GM03348 (cell line): ENCODE measurements around the gene DYNC1H1.

Source experiments
- DNase-seq: peaks from one replicate; pipeline ENCODE4 v3.0.0; 2012; ENCODE audit warnings: low spot score

DYNC1H1 gene

GRCh38 chr14:101944451-101944850 is 19.9 kb upstream of the DYNC1H1 start:
- DNase-seq = no peak

DNA sequence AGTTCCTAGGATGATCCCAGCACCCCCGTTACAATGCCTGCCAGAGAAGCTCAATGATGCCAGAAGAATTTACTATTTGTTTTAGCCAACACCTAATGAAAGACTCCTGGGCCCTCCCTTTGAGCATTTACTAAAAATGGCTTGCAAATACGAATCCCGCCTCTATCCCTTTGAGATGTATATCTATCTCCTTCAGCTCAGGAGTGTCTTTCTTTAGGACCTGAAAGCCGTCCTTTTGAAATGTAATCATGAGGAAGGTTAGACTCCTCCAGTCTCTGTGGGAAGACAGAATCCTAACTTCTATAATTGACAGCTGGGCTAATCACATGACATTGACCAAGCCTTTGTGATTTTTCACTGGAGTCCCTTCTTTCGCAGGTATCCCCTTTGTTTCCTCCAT is 19.2 kb upstream of the DYNC1H1 start:
- DNase-seq = no peak

DNA sequence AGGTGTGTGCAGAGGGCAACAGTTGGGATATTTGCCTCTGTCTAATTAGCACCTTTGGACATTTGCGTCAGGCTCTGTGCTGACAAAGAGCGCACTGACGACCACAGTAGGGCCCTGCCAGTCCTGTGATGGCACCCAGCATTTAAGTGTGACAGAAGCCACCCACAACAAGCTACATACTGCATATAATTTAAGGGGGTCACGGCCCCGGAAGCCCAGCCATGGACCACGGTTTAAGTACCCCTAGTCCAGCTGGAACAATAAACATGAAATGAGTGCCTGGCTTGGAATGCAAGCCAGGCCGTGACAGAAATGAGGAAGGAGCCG is 16.8 kb upstream of the DYNC1H1 start:
- DNase-seq = no peak

DNA sequence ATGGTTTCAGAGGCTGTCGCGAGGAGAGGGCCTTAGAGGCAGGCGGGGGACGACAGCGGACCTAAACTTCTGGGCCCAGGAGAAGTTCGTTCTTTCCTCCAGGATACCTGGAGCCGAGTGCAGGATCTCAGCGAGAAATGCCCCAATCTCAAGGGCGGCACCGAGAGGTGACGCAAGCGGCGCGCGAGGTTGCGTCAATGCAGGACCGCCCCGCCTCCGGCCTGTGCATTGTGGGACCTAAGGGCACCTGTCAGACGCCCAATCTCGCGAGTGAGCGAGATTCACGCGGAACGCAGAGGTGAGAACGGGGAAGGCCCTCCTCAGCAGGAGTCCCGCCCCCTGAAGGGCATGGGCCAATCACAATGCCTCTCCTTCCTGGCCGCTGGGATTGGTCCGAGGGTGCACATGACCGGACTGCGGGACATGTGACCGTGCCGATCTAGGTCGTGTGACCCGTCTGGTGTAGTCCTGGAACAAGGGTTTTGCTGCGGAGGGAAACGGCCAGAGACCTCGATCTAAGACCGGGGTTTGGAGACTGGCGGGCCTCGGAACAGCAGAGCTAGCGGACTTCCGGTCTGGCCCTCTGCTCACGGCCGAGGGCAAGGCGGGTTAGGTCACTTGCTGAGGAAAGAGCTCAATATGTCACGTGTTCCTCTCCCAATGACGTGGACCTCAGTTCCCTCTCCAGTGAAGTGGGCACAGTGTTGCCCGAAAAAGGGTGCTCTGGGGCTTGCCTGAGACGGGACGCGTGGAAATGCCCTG is 16.3 kb upstream of the DYNC1H1 start:
- peak; percentile 99 for DNase-seq

DNA sequence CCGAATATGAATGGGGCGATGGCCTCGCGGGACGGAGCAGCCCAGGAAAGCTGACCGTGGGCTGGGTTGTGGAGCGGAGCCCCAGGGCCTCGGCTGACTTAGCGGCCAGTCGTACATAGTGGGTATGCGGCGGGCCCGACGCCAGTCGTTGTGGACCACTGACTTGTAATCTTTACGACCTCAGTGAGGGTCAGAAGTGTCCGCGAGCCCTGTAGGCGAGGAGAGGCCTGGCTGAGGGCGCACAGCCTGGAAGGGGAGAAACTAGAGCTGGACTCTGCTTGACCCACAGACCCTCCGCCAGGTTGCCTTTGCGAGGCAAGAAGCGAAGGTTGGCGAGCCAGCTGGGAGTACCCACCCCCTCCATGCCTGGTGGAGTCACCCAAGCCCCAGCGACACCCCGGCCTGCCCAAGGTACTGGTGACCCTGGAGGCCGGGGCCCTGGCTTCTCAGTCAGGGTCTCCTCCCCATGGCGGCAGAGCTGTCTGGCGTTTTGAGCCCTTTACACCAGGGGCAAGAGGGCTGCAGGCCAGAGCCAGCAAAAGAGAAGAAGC is 15.6 kb upstream of the DYNC1H1 start:
- peak; percentile 14 for DNase-seq

- no peak for DNase-seq
These were observed 14.3 kb upstream of the DYNC1H1 start for GRCh38 chr14:101950100-101950499.

- DNase-seq = no peak
These were observed 13.7 kb upstream of the DYNC1H1 start for GRCh38 chr14:101950516-101951215.

GRCh38 chr14:101953151-101953550 is 11.2 kb upstream of the DYNC1H1 start:
- DNase-seq = no peak

- DNase-seq = no peak
These were observed 9.9 kb upstream of the DYNC1H1 start for GRCh38 chr14:101954501-101954900.

DNA sequence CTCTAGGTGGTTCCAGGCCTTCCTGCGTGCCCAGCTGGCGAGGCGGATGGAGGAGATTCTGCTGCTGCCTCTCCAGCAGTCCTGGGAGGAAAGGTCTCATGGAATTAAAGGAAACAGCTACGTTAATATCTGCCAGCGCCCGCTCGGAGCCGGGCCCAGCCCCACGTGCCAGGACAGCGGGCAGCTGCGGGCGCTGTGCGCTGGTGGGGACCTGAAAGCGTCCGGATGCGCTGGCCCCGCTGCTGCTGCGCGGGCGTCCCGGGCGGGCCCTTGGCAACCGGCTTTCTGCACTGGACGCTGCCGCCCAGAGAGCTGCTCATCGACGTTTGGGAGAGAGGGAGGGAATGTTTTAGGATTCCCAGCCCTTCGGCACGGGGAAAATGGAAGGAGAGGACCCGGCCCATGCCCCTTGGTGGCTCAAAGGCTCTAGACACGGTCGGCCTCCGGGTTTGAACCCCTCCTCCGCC is 8.6 kb upstream of the DYNC1H1 start:
- no peak for DNase-seq

DNA sequence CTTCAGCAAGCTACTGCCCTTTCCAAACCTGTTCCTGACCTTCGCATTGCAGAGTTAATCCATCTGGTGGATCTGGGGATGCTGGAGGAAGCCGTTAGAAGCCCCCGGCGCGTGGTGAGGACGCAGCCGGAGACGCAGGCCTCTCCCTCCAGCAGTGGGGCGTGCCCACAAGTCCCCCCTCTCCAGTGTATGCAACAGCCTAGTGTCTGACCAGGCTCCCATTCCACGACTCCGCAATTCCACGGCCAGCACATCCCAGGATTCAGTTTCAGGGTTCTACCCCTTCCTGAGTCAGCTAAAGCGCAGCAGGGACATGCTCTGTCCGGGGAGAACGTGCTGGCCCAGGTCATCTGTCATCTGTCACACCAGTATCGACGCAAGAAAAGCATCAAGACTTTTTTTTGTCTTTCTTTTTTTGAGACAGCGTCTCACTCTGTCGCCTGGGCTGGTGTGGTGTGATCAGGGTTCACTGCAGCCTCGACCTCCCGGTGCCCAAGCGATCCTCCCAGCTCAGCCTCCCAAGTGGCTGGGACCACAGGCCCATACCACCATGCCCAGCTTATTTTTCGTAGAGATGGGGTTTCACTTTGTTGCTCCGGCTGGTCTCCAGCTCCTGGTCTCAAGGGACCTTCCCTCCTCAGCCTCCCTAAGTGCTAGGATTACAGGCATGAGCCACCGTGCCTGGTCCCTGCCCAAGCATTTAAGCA is 8.0 kb upstream of the DYNC1H1 start:
- DNase-seq = no peak

DNA sequence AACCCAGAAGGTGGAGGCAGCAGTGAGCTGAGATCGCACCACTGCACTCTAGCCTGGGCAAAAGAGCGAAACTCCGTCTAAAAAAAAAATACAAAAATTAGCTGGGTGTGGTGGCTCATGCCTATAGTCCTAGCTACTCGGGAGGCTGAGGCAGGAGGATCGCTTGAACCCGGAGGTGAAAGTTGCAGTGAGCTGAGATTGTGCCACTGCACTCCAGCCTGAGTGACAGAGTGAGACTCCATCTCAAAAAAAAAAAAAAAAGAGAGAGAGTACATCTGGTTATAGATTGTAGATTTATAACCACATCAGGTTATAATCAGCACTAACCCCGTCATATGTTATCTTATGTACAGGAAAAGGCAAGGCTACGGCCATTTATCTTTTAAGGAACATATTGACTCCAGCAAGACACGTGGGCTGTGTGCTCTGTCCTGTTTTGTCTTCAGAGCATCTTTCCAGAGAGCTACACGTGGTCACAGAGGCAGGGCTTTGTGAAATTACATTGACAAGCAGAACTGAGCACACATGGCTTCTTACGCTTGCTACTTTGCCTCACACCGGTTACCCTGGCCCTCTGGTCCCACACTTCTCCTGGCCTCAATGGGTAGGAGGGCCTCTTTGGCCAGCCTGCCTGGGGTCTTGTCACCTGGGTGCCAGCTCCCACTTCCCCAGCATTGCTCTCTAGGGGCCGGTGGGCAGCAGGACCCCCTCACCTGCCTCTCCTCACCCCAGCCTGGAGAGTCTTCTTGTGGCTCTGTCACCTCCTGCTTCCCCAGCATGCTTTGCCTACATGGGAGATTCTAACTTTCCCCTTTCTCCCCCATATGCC is 6.8 kb upstream of the DYNC1H1 start:
- no peak for DNase-seq

DNA sequence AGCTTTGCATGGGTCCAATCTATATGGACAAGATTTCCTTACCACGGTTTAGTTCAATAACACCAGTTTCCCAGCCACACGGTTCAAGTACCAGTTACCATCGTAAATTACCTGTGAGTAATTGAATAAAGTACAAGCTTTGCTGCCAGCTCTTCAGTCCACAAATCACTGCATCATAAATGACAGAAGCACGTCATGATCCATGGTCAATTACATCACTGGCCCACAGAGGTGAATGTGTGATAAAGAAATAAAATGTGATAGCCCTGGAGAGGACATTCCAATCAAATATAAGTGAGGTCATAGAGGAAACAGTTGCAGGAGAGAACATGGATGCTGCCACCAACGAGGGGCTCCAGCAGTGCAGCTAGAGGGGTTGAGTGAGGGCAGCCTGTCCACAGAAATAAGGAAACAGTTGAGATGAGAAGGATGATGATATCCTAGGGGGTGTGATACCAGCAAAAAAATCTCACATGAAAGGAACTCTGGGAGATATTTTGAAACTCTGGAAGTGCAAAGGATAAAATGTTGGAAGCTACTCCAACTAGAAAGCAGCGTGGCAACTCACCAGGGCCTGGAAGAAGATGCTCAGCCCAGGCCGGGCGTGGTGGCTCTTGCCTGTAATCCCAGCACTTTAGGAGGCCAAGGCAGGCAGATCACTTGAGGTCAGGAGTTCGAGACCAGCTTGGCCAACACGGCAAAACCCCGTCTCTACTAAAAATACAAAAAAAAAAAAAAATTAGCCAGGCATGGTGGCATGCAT is 5.8 kb upstream of the DYNC1H1 start:
- no peak for DNase-seq

GRCh38 chr14:101959277-101959676 is 5.1 kb upstream of the DYNC1H1 start:
- no peak for DNase-seq

GRCh38 chr14:101960225-101960624 is 4.1 kb upstream of the DYNC1H1 start:
- no peak for DNase-seq

DNA sequence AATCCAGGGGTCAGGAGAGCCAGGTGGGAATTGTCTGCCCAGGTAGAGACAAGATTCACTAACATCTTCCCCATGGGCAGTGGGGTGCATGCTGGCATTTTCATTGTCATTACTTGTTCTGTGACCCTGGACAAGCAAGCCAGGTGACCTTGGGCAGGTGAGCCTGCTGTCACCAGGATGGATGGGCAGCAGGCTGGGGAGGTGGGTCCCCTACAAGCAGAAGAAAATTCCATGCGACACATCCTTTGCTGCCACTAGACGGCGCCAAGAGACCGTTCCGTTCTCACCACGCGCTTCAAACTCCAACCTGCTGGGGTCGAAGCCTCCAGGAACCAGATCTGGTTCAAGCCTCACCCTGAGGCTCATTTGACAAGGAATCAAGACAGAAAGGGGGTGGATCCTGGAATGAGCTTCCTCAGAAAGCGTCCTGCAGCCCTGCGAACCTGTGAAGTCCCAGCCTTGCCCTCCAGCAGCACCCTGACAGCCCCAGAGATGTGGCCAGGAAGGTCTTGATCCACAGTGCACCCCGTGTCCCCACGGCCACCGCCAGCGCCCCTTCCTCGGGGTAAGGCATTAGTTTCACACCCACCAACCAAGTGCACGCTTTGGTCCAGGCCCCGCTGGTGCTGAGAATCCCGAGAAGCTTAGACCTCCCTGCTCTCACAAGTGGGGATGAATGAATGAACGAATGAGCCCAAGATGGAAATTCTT is 3.2 kb upstream of the DYNC1H1 start:
- DNase-seq = peak; percentile 81

DNA sequence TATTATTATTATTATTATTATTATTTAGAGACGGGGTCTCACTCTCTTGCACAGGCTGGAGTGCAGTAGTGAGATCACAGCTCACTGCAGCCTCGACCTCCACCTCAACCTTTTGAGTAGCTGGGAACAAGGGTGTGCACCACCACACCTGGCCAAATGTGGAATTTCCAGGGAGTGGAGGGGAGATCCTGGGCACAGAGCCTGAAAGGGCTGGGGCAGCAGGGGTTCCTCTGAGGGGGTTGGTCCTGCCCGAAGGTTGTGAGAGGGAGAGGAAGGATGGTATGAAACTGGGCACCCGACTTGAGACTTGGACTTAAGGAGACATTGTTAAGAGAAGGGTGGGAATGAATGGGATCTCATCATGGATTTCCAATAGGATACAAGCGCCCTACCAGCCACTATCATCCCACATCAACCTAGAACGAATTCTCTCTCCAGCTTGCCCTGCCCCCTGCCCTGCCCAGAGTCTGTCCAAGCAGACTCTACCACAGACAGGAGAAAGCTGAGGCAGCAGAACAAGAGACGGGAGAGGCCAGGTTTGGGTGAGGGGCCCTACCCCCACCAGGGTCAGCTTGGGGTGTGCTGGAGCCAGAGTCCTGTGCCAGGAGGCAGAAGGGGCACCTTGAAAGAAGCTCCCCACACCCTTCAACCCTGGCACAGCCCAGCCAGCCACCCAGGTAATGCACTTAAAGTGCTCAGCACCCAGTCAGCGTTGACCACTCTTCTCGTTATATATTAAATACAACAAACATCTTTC is 2.4 kb upstream of the DYNC1H1 start:
- DNase-seq = no peak

GRCh38 chr14:101962503-101962874 is 1.9 kb upstream of the DYNC1H1 start:
- peak; percentile 73 for DNase-seq

- no peak for DNase-seq
These were observed 1.3 kb upstream of the DYNC1H1 start for GRCh38 chr14:101963052-101963451.
